ENCODE measurements around the gene MUC5B.

GRCh38 chr11:1180171-1180570 is 42.7 kb upstream of the MUC5B start:
- TF ChIP-seq CTCF (conservative IDR thresholded peaks at IDR 0.05) (no peak), EZH2 (IDR thresholded peaks at IDR 0.05; ENCODE audit: low read depth) (no peak)

Measured in PC-9 (cell line).